Right lobe of liver (tissue), 4 donors: ENCODE measurements around the gene PRAC2.

Experiments used
- POLR2A ChIP-seq: fragments of 450-650 bp; IDR thresholded peaks from one replicate; pipeline ENCODE4 v1.6.1; 2017; ENCODE audit warnings: antibody characterized with exemption, mild to moderate bottlenecking
- TF ChIP-seq, protein P1 (sequence below), 4 donors: fragments of 200-600 bp in 3 of 4; fragments of 450-650 bp in 1 of 4; IDR thresholded peaks; one replicate each; pipeline versions ENCODE4 v1.5.1 to v1.8.0; 2016 to 2022; ENCODE audit warnings: antibody characterized with exemption in 4 of 4, mild to moderate bottlenecking in 2 of 4
- donor health status: DM: no; HTN: no; CAD: no.
- donor health status: DM: no; HTN: no; CAD: no.
- donor health status: DM: no; HTN: yes; CAD: no.

DNA sequence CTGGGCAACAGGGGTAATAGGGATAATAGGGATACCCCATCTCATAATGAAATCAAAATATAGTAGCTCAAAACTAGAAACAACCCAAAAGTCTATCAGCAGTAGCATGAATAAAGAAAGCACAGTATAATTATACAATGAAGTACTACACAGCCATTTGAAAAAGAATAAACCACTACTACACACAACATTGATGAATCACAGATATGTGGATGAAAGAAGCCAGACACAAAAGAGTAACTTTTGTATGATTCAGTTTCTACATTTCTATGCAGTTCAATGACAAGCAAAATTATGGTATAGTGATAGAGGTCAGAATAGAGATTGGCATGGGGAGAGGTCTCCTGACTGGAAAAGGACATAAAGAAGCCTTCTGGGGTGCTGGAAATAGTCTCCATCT lies 8.4 kb downstream of the PRAC2 start:
- TF ChIP-seq, protein P1, sequence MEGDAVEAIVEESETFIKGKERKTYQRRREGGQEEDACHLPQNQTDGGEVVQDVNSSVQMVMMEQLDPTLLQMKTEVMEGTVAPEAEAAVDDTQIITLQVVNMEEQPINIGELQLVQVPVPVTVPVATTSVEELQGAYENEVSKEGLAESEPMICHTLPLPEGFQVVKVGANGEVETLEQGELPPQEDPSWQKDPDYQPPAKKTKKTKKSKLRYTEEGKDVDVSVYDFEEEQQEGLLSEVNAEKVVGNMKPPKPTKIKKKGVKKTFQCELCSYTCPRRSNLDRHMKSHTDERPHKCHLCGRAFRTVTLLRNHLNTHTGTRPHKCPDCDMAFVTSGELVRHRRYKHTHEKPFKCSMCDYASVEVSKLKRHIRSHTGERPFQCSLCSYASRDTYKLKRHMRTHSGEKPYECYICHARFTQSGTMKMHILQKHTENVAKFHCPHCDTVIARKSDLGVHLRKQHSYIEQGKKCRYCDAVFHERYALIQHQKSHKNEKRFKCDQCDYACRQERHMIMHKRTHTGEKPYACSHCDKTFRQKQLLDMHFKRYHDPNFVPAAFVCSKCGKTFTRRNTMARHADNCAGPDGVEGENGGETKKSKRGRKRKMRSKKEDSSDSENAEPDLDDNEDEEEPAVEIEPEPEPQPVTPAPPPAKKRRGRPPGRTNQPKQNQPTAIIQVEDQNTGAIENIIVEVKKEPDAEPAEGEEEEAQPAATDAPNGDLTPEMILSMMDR (IDR thresholded peaks at IDR 0.05) = no peak
- no peak for TF ChIP-seq POLR2A
